GM19324 (cell line): Measurements from ENCODE around the gene DAZAP1.
A peak's percentile ranks its signal among the peaks of the same experiment; 100 is the strongest.

ENCODE experiments used
- ATAC-seq: cut with Tn5 transposase; IDR thresholded peaks from one replicate; pipeline ENCODE4 v1.9.1; 2021; ENCODE audit warnings: mild to moderate bottlenecking, moderate library complexity; ENCODE audit not compliant: unreplicated experiment, low FRiP score

The DAZAP1 gene

DNA sequence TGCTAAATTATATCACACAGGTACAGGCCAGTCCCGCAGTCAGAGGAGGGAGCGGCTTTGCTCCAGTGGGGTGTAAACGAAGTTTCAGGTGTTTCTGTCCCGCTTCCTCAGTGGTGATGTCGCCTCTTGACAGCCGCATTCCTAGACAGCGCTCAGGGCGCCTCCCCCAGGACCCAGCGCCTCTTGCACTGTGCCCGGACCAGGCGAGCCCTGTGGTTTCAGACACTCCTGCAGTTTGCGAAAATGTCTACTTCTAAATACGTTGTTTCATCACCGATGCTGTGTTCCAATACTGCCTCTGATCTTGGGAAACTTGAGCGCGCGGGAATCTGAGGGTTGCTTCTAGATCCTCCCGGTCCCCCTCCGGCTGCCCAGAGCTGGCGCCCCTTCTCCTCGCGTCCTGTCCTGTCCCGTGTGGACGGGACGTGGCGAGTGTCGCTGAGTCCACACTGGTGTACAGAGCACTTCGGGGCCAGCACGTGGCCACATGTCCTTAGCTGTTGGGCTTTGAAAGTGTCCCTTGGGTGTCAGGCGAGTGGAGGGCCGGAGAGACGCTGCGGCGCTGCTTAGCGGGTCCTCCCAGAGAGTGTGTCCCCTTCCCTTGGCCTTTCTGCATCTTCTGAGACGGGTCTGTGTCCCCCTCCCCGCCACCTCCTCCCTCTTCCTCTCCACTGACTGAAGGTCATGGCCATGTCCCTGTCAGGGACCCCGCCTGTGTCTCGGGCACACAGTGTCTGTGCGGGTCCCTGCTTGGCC is 16.2 kb downstream of the DAZAP1 start:
- no peak for ATAC-seq

DNA sequence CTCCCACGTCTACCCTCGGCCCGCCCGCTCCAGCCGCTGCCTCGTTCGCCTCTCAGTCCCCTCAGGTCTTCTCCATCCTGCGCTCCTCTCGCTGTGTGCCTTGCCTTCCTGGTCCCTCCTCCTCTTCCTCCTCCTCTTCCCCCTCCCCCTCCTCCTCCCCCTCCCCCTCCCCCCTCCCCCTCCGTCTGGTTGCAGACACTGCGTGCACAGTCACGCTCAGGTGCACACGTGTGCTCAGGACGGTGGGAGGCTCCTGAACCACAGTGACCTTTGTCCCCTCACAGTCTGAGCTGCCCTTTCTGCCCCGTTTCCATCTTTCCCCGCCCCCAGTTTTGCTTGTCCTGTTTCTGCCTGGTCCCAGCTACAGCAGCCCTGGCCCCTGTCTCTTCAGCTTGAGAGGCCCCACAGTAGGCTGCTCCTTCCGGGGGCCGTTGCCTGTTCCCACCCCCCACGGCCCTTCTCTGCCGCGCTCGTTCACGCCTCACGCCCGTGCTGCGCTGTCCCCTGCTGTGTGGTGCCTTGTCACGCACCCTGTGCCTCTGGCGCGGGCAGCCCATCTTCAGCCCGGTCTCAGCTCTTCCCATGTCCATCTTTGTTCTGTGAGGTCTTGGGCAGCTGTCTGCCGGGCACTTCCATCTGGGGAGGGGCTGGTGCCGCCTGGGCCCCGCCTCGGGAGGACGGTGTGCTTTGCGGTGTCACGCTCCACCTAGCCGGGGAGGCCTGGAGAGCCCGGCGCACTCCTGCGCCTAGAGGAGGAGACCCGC is 17.0 kb downstream of the DAZAP1 start:
- ATAC-seq = no peak

DNA sequence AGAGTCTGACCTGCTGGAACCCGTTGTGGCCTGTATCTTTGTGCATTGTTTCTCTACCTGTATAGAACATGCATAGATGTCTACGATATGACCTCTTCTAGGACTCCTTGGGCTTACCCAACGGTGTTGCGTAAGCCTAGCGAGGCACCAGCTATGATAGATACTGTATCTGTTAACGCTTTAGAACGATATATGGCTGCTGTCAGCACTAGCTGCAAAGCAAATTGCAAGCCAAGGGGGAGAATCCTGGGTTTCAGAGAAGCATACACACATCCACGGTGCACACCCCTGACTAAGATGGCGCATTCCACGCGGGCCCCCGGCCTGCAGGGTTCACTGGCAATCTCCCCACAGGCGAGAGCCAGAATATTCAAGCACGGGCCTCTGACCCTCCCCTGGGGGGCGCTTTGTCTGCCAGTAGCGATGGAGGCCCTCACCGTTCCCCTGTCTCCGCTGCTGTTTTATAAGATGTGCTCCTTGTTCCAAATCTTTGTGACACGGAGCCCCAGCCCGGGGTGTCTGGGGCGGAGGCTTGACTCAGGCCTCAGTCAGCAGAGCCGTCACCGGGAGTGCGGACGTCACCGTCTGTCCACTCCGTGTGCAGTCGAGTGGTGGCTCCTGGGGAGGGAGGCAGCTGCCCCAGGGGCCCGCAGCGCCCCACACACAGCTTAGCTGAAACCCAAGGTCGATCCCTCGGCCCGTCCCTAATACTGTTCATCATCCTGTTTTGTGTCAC is 17.9 kb downstream of the DAZAP1 start:
- ATAC-seq = no peak

DNA sequence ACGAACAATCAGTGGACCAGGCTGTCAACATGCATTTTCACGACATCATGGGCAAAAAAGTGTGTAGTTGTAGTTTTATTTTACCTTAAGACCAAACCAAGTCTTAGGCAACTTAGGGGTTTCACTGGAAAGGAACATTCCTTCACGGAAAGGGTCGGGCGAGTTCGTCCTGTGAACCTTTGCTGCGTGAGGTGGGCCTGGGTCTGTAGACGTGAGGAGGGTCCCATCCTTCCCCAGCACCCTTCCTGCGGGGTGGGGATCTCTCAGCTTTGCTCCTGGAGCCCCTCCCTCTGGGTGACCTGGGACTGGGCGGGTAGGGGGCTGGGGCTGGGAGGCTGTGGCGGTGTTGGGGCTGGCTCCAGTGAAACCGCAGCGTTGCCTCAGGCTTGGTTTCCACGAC is 18.5 kb downstream of the DAZAP1 start:
- ATAC-seq = no peak

DNA sequence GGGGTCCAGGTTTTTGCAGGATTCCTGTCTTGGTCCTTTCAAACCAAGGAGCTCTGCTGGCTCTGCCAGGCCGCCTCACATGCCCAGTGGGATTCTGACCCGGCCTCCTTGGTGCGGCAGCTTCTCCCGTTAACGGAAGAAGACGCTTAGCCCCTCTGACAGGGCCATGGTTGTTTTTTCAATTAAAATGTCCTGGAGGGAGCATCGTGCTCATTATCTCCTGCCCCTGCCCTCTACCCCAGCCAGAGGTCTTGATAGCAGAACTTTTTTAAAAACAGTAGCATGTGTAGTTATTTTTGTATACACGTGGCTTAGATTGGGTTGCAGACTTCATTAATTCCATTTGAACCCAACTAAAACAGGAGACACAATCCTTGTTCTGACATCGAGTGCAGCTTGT is 19.4 kb downstream of the DAZAP1 start:
- ATAC-seq = no peak

DNA sequence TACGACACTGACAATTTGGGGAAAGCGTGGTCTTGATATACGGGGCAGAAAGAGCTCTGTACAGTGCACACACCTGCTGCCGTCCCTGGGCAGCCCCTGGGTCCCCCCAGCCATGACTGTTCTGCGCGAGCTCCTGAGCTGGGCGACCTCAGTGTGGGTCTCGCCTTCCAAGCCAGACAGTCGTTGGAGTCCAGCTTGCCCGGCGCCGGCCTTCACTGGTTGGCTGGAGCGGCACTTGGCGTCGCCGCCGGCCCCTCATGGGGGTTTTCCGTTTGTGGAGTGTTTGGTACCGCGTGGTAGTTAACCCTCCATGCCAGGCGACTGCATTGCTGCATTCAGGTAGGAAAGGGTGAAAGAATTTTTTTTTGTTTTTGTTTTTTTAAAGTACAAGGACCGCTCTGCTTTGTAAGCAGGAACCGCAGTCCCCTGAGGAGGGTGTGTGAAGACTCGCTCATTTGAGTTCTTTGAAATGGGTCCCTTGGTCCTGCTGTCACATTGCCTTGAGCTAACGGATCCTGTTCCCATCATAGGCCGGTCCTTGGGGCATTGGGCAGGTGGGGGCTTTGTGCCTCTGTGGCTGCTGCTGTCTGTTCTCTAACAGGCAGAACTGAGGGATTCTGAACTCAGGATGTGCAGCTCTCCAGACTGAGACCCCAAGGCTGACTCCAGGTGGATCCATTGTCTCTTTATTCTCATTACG is 20.0 kb downstream of the DAZAP1 start:
- no peak for ATAC-seq

DNA sequence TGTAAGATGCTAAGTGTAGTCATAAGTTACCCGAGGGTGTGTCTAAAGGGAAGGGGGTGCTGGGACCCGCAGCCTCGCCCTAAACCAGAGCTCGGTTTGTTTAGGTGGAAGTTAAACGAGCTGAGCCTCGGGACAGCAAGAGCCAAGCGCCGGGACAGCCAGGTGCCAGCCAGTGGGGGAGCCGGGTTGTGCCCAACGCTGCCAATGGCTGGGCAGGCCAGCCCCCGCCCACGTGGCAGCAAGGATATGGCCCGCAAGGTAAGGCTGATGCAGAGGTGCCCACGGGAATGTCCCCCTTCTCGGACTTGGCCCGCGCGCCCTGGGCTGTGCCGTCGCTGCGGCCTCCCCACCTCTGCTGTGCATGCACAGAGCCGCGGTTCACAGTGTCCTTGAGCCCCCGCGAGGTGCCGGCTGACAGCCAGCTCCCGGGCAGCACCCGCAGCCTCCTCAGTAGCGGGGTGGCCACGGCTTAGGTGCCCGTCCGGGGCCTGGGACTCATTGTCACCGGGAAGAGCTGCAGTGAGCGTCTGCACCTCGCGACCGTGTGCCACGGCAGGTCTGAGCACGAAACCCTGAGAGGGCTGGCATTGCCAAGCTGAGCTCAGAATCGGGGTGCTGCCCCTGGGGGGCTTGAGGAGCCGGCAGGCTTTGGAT is 21.5 kb downstream of the DAZAP1 start:
- ATAC-seq = no peak

DNA sequence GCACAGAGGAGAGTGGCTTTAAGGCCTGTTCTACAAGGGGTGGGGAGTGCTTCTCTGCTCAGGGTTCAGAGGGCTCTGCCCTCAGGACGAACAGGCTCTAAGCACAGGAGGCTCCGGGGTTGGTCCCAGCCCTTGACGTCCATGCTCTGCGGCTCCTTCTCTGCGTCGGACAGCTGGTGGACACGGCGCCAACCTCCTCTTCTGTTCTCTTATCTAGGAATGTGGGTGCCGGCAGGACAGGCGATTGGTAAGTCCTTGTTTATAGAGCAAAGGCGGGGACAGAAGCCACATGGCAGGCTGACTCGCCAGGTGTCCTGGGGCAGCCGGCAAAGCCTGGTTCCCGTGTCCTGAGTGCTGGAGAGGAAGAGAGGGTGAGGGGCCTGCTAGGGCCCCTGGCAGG is 22.4 kb downstream of the DAZAP1 start:
- no peak for ATAC-seq

DNA sequence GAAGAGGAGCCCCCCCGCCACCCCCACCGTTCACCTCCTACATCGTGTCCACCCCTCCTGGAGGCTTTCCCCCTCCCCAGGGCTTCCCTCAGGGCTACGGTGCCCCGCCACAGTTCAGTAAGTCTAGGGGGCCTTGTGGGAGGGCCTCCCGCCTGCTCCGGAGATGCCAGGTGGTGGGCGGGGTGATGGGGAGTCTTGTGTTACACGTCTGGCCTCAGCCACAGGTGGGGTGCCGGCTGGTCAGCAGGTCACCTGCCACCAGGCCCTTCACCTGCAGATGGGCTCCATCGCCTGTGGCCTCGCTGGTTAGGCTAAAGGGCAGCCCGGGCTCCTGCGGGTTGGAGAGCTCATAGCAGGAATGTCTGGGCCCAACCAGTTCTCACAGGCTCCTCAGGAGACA is 22.9 kb downstream of the DAZAP1 start:
- ATAC-seq = no peak

DNA sequence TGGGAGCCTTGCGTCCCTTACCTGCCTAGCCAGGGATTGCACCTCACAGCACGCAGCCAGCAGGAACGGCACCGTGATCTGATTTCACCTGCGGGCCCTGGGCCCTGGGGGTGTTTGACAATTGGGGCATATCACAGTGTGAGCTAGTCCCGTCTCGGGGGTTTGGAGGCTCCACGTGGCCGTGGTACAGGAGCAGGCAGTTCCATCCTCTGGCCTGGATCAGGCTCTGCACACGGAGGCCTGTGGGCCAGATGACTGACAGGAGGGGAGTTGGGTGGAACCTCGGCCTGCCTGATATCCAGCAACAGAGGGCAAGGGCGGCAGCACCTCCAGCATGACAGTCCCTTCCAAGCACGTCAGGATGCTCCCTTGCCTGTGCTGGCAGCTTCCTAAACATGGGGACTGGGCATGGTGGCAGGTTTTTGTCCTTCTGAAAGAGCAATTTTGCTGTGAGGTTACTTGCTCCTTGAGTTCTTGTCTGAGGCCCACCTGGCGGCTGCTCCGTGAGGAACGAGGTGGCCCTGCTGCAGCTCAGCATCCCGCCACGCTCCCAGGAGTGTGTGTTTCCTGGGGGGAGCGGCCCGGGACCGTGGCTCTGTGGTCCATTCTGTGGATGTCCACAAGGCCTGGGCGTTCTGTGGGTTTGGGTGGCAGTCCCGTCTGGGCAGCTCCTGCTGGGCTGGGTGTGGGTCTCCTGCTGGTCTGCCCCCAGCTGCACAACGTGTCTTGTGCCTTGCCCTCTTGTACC is 24.5 kb downstream of the DAZAP1 start:
- ATAC-seq = no peak

DNA sequence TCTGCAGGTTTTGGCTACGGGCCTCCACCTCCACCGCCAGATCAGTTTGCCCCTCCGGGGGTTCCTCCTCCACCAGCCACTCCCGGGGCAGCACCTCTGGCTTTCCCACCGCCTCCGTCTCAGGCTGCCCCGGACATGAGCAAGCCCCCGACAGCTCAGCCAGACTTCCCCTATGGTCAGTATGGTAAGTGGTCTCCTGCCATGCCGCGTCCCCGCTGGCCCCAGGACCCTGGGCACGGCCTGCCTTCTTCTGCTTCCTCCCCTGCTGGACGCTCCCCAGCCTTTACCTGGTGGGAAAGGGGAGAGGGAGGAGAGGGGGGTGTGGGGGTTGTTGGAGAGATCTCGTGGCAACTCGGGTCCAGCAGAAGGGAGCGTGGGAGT is 25.1 kb downstream of the DAZAP1 start:
- ATAC-seq = no peak

DNA sequence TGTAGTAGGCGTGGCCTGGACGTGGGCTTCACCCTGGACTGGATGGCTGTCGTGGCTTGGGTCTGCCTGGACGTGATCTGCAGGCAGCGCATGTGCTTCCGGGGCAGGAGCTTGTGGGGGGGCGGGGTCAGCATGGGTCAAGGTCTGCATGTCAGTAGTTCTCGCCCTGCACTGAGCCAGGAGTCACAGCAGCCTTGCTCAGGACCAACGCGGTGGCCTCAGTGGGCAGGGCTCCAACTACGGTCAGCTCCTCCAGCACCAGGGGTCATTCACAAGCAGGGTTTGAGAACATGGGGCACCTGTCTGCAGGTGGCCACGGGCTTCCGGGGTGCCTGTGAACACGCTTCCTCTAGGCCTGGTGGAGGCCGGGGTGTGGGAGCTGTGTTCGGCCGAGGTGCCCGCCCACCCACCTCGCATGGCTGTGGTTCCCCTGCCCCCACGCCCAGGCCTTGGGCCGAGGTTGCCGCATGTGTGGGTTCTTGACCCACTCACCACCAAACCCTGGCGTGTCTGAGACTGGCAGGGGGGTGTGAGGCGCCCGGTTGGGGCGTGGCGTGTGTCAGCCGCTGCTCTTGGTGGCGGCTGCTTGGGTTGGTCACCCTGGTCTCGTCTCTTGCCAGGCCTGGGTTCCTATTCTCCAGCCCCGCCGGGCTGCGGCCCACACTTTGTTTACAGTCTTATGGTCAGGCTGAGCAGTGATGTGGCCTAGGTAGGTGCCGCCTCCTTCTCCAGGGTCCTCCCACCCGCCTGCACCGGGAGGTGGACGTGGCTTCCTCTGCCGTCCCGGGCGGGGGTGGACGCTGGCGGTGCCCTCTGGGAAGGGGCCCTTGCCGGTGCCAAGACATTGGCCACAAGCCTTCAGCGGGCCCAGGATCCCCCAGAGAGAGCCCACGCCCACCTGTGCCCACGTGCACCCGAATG is 26.0 kb downstream of the DAZAP1 start:
- no peak for ATAC-seq

DNA sequence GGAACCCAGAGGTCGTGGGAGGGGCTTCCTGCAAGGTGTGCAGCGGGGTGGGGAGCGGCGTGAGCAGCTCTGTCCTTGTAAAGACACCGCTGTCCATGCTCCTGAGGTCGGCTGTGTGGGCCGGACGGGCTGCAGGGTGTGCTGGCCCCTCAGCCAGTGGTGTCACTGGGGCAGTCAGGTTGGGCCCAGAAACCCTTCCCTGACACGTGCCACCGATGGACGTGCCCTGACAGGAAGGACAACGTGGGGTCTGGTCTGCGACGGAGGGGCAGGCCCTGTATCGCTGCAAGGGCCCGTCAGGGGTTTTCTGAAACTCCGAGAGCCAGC is 26.6 kb downstream of the DAZAP1 start:
- no peak for ATAC-seq

DNA sequence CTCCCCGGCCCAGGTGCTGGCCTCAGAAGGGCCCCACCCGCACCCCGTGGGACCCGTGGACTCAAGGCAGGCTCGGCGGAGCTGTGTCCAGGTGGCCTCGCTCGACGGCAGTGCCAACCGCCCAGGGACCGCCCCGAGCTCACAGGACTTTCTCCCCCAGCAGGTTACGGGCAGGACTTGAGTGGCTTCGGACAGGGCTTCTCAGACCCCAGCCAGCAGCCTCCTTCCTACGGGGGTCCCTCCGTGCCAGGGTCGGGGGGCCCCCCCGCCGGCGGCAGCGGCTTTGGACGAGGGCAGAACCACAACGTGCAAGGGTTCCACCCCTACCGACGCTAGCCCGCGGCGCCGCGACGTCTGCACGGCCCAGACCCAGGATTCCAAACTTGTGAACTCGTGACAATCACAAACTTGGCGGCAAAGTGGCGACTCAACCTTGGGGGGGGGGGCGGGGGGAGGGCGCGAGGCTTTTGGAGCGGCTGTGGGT is 27.2 kb downstream of the DAZAP1 start:
- ATAC-seq = no peak

DNA sequence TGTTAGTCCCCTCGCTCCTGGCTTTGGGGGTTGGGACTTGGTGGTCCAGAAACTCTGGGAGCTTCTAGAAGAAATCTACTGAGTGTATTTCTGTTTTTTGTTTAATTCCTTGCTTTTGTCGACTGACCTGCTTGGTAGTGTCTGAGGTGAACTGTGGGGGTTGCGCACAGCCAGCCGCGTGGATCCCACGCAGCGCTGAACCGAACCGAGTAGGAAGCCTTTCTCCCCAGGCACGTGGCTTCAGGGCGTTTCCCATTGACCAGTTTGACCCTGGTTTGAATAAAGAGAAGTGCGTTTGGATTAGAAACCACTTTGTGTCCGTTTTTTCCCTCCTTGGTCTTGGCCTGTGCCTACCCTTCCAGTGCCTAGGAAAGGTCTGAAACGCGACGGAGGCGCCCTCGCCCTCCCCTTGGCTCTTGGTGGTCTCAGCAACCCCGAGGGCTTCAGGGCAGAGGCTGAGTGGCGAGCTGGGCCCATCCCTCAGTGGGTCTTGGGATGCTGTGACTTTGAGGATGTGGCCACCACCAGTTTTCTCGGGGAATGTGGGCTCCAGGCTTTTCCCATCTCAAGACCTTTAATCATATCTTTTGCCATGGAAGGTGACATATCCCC is 28.1 kb downstream of the DAZAP1 start:
- ATAC-seq = no peak

DNA sequence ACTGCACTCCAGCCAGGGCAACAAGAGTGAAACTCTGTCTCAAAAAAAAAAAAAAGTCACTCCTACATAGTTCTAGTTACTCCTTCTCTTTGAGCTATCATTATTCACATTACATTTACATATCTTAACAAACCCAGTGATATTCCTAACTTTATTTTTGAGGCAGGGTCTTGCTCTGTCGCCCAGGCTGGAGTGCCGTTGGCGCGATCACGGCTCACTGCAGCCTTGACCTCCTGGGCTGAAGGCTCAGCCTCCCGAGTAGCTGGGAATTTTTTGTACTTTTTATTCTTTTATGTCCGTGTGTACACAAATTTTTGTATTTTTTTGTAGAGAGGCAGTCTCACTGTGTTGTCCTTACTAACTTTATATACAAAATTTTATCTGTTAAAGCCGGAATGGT is 30.2 kb downstream of the DAZAP1 start:
- no peak for ATAC-seq

DNA sequence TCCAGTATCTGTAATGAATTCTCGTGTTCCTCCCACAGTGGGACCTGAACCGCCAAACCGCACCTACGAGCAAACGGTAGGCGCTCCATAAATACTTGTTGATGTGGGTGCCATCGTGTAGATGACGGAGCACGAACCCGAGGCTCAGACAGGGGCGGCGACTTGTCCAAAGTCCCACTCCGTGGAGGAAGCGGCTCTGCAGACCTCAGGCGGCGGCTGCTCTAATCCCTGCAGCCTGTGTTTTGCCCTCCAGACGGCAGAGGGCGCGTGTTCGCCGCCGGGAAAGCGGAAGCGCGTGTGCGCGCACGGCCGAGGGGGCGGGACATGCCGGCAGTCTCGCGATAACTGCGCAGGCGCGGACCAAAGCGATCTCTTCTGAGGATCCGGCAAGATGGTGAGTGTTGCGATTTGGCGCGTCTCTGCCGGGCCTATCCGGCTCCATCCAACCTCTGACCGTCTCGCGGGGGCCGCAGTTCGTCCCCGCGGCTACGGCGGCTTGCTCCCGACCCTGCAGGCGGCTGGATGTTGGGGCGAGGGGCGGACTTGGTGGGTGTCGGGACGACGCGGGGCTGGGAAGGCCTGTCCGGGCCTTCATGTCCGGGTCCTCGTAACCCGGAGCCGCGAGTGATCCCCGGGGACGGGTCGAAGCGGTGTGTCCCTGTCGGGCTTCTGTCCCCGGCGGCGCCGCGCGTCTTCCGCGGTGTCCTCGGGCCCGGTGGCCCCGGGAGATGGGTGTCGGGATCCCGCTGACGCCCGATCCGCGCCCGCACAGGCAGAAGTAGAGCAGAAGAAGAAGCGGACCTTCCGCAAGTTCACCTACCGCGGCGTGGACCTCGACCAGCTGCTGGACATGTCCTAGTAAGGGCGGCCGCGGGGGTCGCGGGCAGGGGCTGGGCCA is 30.9 kb downstream of the DAZAP1 start, which contains the start of gene RPS15:
RPS15 (plus strand) TSS at position 362 of the 898 bp plus-strand sequence; CDS start at position 392, 30 bp downstream.
- peak; percentile 91 for ATAC-seq
